HL-60 (cell line): ENCODE data around the gene SEC24A.

ENCODE experiments used
- POLR2AphosphoS5 ChIP-seq: IDR thresholded peaks from 2 replicates; pipeline ENCODE4 v1.6.1; 2012; ENCODE audit warnings: low read depth
- TF ChIP-seq, protein P1 (sequence below): IDR thresholded peaks from one replicate; pipeline ENCODE4 v1.5.1; 2011; ENCODE audit warnings: low read length, control low read depth, inconsistent platforms; ENCODE audit not compliant: insufficient read depth

DNA sequence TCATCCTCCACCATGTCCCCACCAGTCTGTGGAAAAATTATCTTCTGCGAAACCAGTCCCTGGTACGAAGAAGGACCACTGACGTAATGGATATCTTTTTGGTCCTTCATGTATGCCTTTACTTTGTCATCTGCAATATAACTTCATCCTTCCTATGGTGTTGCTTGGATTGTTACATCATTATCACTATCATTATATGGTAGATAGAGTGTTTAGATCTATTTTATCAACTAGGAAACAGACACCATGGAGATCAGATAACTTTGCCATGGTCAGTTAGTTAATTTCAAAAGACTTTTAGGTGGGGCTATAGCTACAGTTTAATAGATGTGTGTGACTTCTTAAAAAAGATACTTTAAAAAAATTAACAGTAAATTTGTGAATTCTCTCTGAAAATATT lies 66.0 kb downstream of the SEC24A start:
- TF ChIP-seq, protein P1, sequence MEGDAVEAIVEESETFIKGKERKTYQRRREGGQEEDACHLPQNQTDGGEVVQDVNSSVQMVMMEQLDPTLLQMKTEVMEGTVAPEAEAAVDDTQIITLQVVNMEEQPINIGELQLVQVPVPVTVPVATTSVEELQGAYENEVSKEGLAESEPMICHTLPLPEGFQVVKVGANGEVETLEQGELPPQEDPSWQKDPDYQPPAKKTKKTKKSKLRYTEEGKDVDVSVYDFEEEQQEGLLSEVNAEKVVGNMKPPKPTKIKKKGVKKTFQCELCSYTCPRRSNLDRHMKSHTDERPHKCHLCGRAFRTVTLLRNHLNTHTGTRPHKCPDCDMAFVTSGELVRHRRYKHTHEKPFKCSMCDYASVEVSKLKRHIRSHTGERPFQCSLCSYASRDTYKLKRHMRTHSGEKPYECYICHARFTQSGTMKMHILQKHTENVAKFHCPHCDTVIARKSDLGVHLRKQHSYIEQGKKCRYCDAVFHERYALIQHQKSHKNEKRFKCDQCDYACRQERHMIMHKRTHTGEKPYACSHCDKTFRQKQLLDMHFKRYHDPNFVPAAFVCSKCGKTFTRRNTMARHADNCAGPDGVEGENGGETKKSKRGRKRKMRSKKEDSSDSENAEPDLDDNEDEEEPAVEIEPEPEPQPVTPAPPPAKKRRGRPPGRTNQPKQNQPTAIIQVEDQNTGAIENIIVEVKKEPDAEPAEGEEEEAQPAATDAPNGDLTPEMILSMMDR: no peak
- TF ChIP-seq POLR2AphosphoS5: no peak
